Measurements from ENCODE around the gene HIVEP2. TPM values are rescaled to one million over a fixed set of nuclear protein-coding genes. Genes with fewer than 3 reads are reported as not detected.

The HIVEP2 gene
- total and polyA plus RNA-seq, 2 donors (not counting 1 experiment from before 2014, with no cell fraction given): 5.0 to 14.4 TPM

GRCh38 chr6:142827369-142827768 is 117.6 kb downstream of the HIVEP2 start:
- Histone ChIP-seq H3K4me1 (ENCODE audit: control insufficient read depth, extremely low read depth, insufficient read depth, low read length) (peaks cover 2% of the 10 kb centered on the region), H2AFZ (ENCODE audit: low read length) (no peak overlapping the region), H3K9me3 (ENCODE audit: control insufficient read depth, insufficient read depth, low read depth, low read length) (no peaks in the 10 kb centered on the region), H3K36me3 (ENCODE audit: control insufficient read depth, insufficient read depth, low read length) (no peaks in the 10 kb centered on the region), H3K27me3 (ENCODE audit: control insufficient read depth, insufficient read depth, low read length) (no peaks in the 10 kb centered on the region), H3K27ac (ENCODE audit: insufficient read depth, low read length) (no peak overlapping the region), H4K20me1 (ENCODE audit: control insufficient read depth, extremely low read depth, insufficient read depth, low read length) (no peaks in the 10 kb centered on the region), H3K4me2 (ENCODE audit: extremely low read depth, insufficient read depth, low read length) (no peak overlapping the region), H3K79me2 (ENCODE audit: control insufficient read depth, insufficient read depth, low read length) (peaks cover 9% of the 10 kb centered on the region), H3K9ac (ENCODE audit: insufficient read depth, low read length) (no peak overlapping the region), H3K4me3 (replicated peaks in 1 of 4; ENCODE audit: control extremely low read depth in 1 of 4, insufficient read depth in 1 of 4, low read depth in 3 of 4, low read length in 4 of 4) (no peak overlapping the region)
- TF ChIP-seq EZH2 (IDR thresholded peaks at IDR 0.05; ENCODE audit: low read length, missing control alignments) (no peak), CTCF (conservative IDR thresholded peaks at IDR 0.05 in 1 of 2, IDR thresholded peaks at IDR 0.05 in 1 of 2; ENCODE audit: low read depth in 1 of 2, low read length in 2 of 2) (no peak)
- no peak for DNase-seq (ENCODE audit: low read depth in 2 of 2)

DNA sequence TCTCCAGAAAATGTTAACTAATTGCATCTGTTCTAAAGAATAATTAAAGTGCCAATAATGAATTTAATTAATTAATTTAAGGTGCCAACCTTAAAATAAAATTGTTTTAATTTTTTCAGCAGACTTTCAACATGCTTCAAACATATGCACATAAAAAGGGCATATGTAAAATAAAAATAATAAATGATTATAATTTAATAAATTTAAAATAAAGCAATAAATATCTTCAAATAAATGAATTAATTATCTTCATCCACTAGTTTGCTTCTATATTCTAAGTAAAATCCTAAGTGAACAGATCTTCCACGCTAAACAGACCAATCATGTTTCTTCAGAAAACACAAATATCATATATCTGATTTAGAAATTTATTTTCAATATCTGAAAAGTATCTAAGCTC is 119.2 kb downstream of the HIVEP2 start:
- H3K27me3 ChIP-seq (ENCODE audit: control insufficient read depth, insufficient read depth, low read length): no peaks in the 10 kb centered on the region
- no peaks in the 10 kb centered on the region for H4K20me1 ChIP-seq (ENCODE audit: control insufficient read depth, extremely low read depth, insufficient read depth, low read length)
- no peaks in the 10 kb centered on the region for H3K9me3 ChIP-seq (ENCODE audit: control insufficient read depth, insufficient read depth, low read depth, low read length)
- peaks cover 8% of the 10 kb centered on the region for H3K4me1 ChIP-seq (ENCODE audit: control insufficient read depth, extremely low read depth, insufficient read depth, low read length)
- TF ChIP-seq CTCF (conservative IDR thresholded peaks at IDR 0.05 in 1 of 2, IDR thresholded peaks at IDR 0.05 in 1 of 2; ENCODE audit: low read depth in 1 of 2, low read length in 2 of 2): no peak
- no peak for TF ChIP-seq EZH2 (IDR thresholded peaks at IDR 0.05; ENCODE audit: low read length, missing control alignments)
- no peaks in the 10 kb centered on the region for H3K36me3 ChIP-seq (ENCODE audit: control insufficient read depth, insufficient read depth, low read length)
- no peak overlapping the region for H3K27ac ChIP-seq (ENCODE audit: insufficient read depth, low read length)
- H3K9ac ChIP-seq (ENCODE audit: insufficient read depth, low read length): no peak overlapping the region
- no peak overlapping the region for H2AFZ ChIP-seq (ENCODE audit: low read length)
- DNase-seq (ENCODE audit: low read depth in 2 of 2): no peak
- H3K4me3 ChIP-seq (replicated peaks in 1 of 4; ENCODE audit: control extremely low read depth in 1 of 4, insufficient read depth in 1 of 4, low read depth in 3 of 4, low read length in 4 of 4): no peak overlapping the region
- no peak overlapping the region for H3K4me2 ChIP-seq (ENCODE audit: extremely low read depth, insufficient read depth, low read length)
- H3K79me2 ChIP-seq (ENCODE audit: control insufficient read depth, insufficient read depth, low read length): peaks cover 17% of the 10 kb centered on the region

- Histone ChIP-seq H3K27ac (ENCODE audit: insufficient read depth, low read length) (no peak overlapping the region), H3K27me3 (ENCODE audit: control insufficient read depth, insufficient read depth, low read length) (no peaks in the 10 kb centered on the region), H2AFZ (ENCODE audit: low read length) (no peak overlapping the region), H3K36me3 (ENCODE audit: control insufficient read depth, insufficient read depth, low read length) (no peaks in the 10 kb centered on the region), H3K9ac (ENCODE audit: insufficient read depth, low read length) (no peak overlapping the region), H3K9me3 (ENCODE audit: control insufficient read depth, insufficient read depth, low read depth, low read length) (no peaks in the 10 kb centered on the region), H3K4me3 (replicated peaks in 1 of 4; ENCODE audit: control extremely low read depth in 1 of 4, insufficient read depth in 1 of 4, low read depth in 3 of 4, low read length in 4 of 4) (no peak overlapping the region), H3K4me1 (ENCODE audit: control insufficient read depth, extremely low read depth, insufficient read depth, low read length) (peaks cover 15% of the 10 kb centered on the region), H3K79me2 (ENCODE audit: control insufficient read depth, insufficient read depth, low read length) (peaks cover 17% of the 10 kb centered on the region), H4K20me1 (ENCODE audit: control insufficient read depth, extremely low read depth, insufficient read depth, low read length) (no peaks in the 10 kb centered on the region), H3K4me2 (ENCODE audit: extremely low read depth, insufficient read depth, low read length) (peak overlapping the region; percentile 17)
- TF ChIP-seq CTCF (conservative IDR thresholded peaks at IDR 0.05 in 1 of 2, IDR thresholded peaks at IDR 0.05 in 1 of 2; ENCODE audit: low read depth in 1 of 2, low read length in 2 of 2) (no peak), EZH2 (IDR thresholded peaks at IDR 0.05; ENCODE audit: low read length, missing control alignments) (no peak)
- peak in 1 of 2 donors; percentile 14 for DNase-seq (ENCODE audit: low read depth in 2 of 2)
Measured at GRCh38 chr6:142824426-142824825, 120.5 kb downstream of the HIVEP2 start.

All from fibroblast of lung (primary cell).